ENCODE measurements around the gene CPEB4.

The CPEB4 gene

GRCh38 chr5:173868096-173868880 is 19.9 kb upstream of the CPEB4 start:
- H3K4me3 ChIP-seq (ENCODE audit: low read depth, low read length): no peak overlapping the region
- no peak for TF ChIP-seq CTCF (IDR thresholded peaks at IDR 0.05; ENCODE audit: low read depth, low read length)

GRCh38 chr5:173869316-173869715 is 18.8 kb upstream of the CPEB4 start:
- no peak overlapping the region for H3K4me3 ChIP-seq (ENCODE audit: low read depth, low read length)
- no peak for TF ChIP-seq CTCF (IDR thresholded peaks at IDR 0.05; ENCODE audit: low read depth, low read length)

GRCh38 chr5:173872957-173873305 is 15.2 kb upstream of the CPEB4 start:
- no peak for TF ChIP-seq CTCF (IDR thresholded peaks at IDR 0.05; ENCODE audit: low read depth, low read length)
- H3K4me3 ChIP-seq (ENCODE audit: low read depth, low read length): no peak overlapping the region

GRCh38 chr5:173873306-173873922 is 14.7 kb upstream of the CPEB4 start:
- TF ChIP-seq CTCF (IDR thresholded peaks at IDR 0.05; ENCODE audit: low read depth, low read length): no peak
- no peak overlapping the region for H3K4me3 ChIP-seq (ENCODE audit: low read depth, low read length)

GRCh38 chr5:173875189-173875588 is 13.0 kb upstream of the CPEB4 start:
- H3K4me3 ChIP-seq (ENCODE audit: low read depth, low read length): no peak overlapping the region
- no peak for TF ChIP-seq CTCF (IDR thresholded peaks at IDR 0.05; ENCODE audit: low read depth, low read length)

- TF ChIP-seq CTCF (IDR thresholded peaks at IDR 0.05; ENCODE audit: low read depth, low read length): no peak
- H3K4me3 ChIP-seq (ENCODE audit: low read depth, low read length): no peak overlapping the region
Observed at GRCh38 chr5:173878224-173878967, 9.8 kb upstream of the CPEB4 start.

Data from WI38 (cell line).